MM.1S (cell line): Measurements from ENCODE around the gene ERG.

Experiments used
- DNase-seq: peaks from one replicate; pipeline ENCODE4 v3.0.0-alpha.2; 2015
- H2AFZ ChIP-seq: fragments of 300-600 bp; sonication (generic); 2 replicates; pipeline ENCODE4 v1.6.0; 2016; ENCODE audit warnings: antibody characterized with exemption, low read length
- H3F3A ChIP-seq: fragments of 300-600 bp; sonication (generic); 2 replicates; pipeline ENCODE4 v1.6.1; 2016; ENCODE audit warnings: mild to moderate bottlenecking, antibody characterized with exemption, low read length, moderate library complexity, mixed read lengths; ENCODE audit not compliant: insufficient read depth
- H3K27ac ChIP-seq: fragments of 300-600 bp; sonication (generic); 2 replicates; pipeline ENCODE4 v1.5.1; 2016; ENCODE audit warnings: mild to moderate bottlenecking, low read length
- H3K27me3 ChIP-seq: fragments of 300-600 bp; sonication (generic); replicated peaks from 2 replicates; pipeline ENCODE4 v1.6.0; 2016; ENCODE audit warnings: low read length; ENCODE audit not compliant: insufficient read depth
- H3K36me3 ChIP-seq: fragments of 300-600 bp; sonication (generic); replicated peaks from 2 replicates; pipeline ENCODE4 v1.6.1; 2016; ENCODE audit warnings: mild to moderate bottlenecking, low read length, mixed read lengths; ENCODE audit not compliant: insufficient read depth
- H3K4me1 ChIP-seq: fragments of 300-600 bp; sonication (generic); 2 replicates; pipeline ENCODE4 v1.6.1; 2016; ENCODE audit warnings: low read length, mixed read lengths
- H3K4me2 ChIP-seq: fragments of 300-600 bp; sonication (generic); 2 replicates; pipeline ENCODE4 v1.6.0; 2016; ENCODE audit warnings: low read depth, low read length
- H3K4me3 ChIP-seq: fragments of 300-600 bp; sonication (generic); 2 replicates; pipeline ENCODE4 v1.5.1; 2016; ENCODE audit warnings: low read length, mixed read lengths
- H3K79me2 ChIP-seq: fragments of 300-600 bp; sonication (generic); 2 replicates; pipeline ENCODE4 v1.6.1; 2016; ENCODE audit warnings: mixed run types, low read length, mixed read lengths
- H3K9ac ChIP-seq: fragments of 300-600 bp; sonication (generic); 2 replicates; pipeline ENCODE4 v1.6.1; 2016; ENCODE audit warnings: low read length, mixed read lengths
- H3K9me2 ChIP-seq: fragments of 300-600 bp; sonication (generic); replicated peaks from 2 replicates; pipeline ENCODE4 v1.6.1; 2016; ENCODE audit warnings: mild to moderate bottlenecking, low read length, mixed read lengths; ENCODE audit not compliant: insufficient read depth
- H3K9me3 ChIP-seq: fragments of 300-600 bp; sonication (generic); replicated peaks from 2 replicates; pipeline ENCODE4 v1.6.1; 2016; ENCODE audit warnings: mild to moderate bottlenecking, low read length, mixed read lengths; ENCODE audit not compliant: insufficient read depth
- H4K20me1 ChIP-seq: fragments of 300-600 bp; sonication (generic); 2 replicates; pipeline ENCODE4 v1.6.1; 2016; ENCODE audit warnings: mild to moderate bottlenecking, low read length, moderate library complexity, mixed read lengths; ENCODE audit not compliant: insufficient read depth
- CTCF ChIP-seq: fragments of 300-600 bp; sonication (generic); IDR thresholded peaks from 2 replicates; pipeline ENCODE4 v1.5.1; 2016; ENCODE audit warnings: antibody characterized with exemption, low read length, mixed read lengths
- EZH2 ChIP-seq: fragments of 300-600 bp; sonication (generic); optimal IDR thresholded peaks from 2 replicates; pipeline ENCODE3; 2017; ENCODE audit warnings: low read depth, mild to moderate bottlenecking, antibody characterized with exemption, low read length, mixed read lengths
- EZH2phosphoT487 ChIP-seq: fragments of 300-600 bp; sonication (generic); IDR thresholded peaks from 2 replicates; pipeline ENCODE4 v1.6.1; 2018; ENCODE audit warnings: antibody characterized with exemption, low read length

ERG gene

GRCh38 chr21:38439957-38440356, 58.3 kb downstream of the ERG start:
- TF ChIP-seq EZH2, result no peak
- TF ChIP-seq EZH2phosphoT487, result no peak
- TF ChIP-seq CTCF, result no peak
- Histone ChIP-seq H3K27me3 (no peaks in the 10 kb centered on the region), H3K9me2 (no peaks in the 10 kb centered on the region), H3K4me1 (no peaks in the 10 kb centered on the region), H3K9me3 (no peaks in the 10 kb centered on the region), H3K79me2 (no peaks in the 10 kb centered on the region), H3F3A (no peaks in the 10 kb centered on the region), H3K4me2 (no peak overlapping the region), H2AFZ (no peak overlapping the region), H3K9ac (no peak overlapping the region), H3K4me3 (no peak overlapping the region), H3K36me3 (no peaks in the 10 kb centered on the region), H4K20me1 (no peaks in the 10 kb centered on the region), H3K27ac (no peak overlapping the region)
- DNase-seq, result no peak

- Histone ChIP-seq H3K9me2 (no peaks in the 10 kb centered on the region), H2AFZ (no peak overlapping the region), H3K79me2 (no peaks in the 10 kb centered on the region), H3K27me3 (no peaks in the 10 kb centered on the region), H3K4me1 (no peaks in the 10 kb centered on the region), H3K9me3 (no peaks in the 10 kb centered on the region), H4K20me1 (no peaks in the 10 kb centered on the region), H3K4me3 (no peak overlapping the region), H3K9ac (no peak overlapping the region), H3K4me2 (no peak overlapping the region), H3K27ac (no peak overlapping the region), H3K36me3 (no peaks in the 10 kb centered on the region), H3F3A (no peaks in the 10 kb centered on the region)
- TF ChIP-seq CTCF, result no peak
- TF ChIP-seq EZH2phosphoT487, result no peak
- TF ChIP-seq EZH2, result no peak
- DNase-seq, result no peak
These were observed 58.9 kb downstream of the ERG start for GRCh38 chr21:38439426-38439825.

DNA sequence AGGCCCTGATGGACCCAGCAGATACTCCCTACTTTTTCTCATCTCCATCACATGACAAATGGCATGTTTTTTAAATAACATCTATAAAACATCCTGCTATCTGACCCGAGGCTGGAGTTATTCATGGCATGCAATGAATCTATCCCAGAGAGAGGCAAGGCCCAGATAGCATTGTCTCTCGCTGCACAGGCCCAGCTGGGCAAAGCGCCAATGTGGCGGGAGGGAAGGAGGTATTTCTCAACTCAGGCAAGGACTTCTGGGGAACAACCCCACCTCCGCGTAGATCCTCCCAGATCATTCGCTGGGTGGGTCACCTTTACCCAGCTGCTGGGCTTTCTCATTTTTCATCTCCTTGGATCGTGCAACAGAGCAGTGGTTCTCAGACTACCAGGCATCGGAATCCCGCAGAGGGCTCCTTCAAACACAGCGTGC, 59.8 kb downstream of the ERG start:
- no peaks in the 10 kb centered on the region for H4K20me1 ChIP-seq
- no peaks in the 10 kb centered on the region for H3K9me2 ChIP-seq
- H3K27ac ChIP-seq, result no peak overlapping the region
- H3K4me2 ChIP-seq, result no peak overlapping the region
- no peaks in the 10 kb centered on the region for H3K36me3 ChIP-seq
- H3K4me1 ChIP-seq, result no peaks in the 10 kb centered on the region
- TF ChIP-seq EZH2 (no peak), EZH2phosphoT487 (no peak), CTCF (no peak)
- no peak overlapping the region for H3K9ac ChIP-seq
- H3K4me3 ChIP-seq, result no peak overlapping the region
- H3K27me3 ChIP-seq, result no peaks in the 10 kb centered on the region
- H2AFZ ChIP-seq, result no peak overlapping the region
- DNase-seq, result no peak
- no peaks in the 10 kb centered on the region for H3K9me3 ChIP-seq
- H3F3A ChIP-seq, result no peaks in the 10 kb centered on the region
- H3K79me2 ChIP-seq, result no peaks in the 10 kb centered on the region
